ENCODE data around the gene GRK1.
"Not testable (repeated sequence)": the region's sequence is repeated elsewhere in the genome, so short reads cannot be mapped to it uniquely, and the experiment has no call there.

Gene GRK1

GRCh38 chr13:113742445-113743120, 75.6 kb downstream of the GRK1 start:
- H3K4me3 ChIP-seq (ENCODE audit: low read depth, low read length) = no peak overlapping the region
- no peak for DNase-seq (ENCODE audit: low read depth)
- in situ Hi-C loops (cut with HindIII; ENCODE audit: low sequenced_read_pairs) = no loop called here
- TF ChIP-seq CTCF (IDR thresholded peaks at IDR 0.05; ENCODE audit: low read depth, low read length, missing control alignments) = no peak

GRCh38 chr13:113743366-113744195, 76.6 kb downstream of the GRK1 start:
- TF ChIP-seq CTCF (IDR thresholded peaks at IDR 0.05; ENCODE audit: low read depth, low read length, missing control alignments) = no peak
- in situ Hi-C loops (cut with HindIII; ENCODE audit: low sequenced_read_pairs) = no loop called here
- no peak for DNase-seq (ENCODE audit: low read depth)
- H3K4me3 ChIP-seq (ENCODE audit: low read depth, low read length) = no peak overlapping the region

GRCh38 chr13:113744197-113745000, 77.4 kb downstream of the GRK1 start:
- no peak for TF ChIP-seq CTCF (IDR thresholded peaks at IDR 0.05; ENCODE audit: low read depth, low read length, missing control alignments)
- in situ Hi-C loops (cut with HindIII; ENCODE audit: low sequenced_read_pairs) = no loop called here
- no peak overlapping the region for H3K4me3 ChIP-seq (ENCODE audit: low read depth, low read length)
- DNase-seq (ENCODE audit: low read depth) = no peak

- H3K4me3 ChIP-seq (ENCODE audit: low read depth, low read length) = no peak overlapping the region
- no peak for DNase-seq (ENCODE audit: low read depth)
- in situ Hi-C loops (cut with HindIII; ENCODE audit: low sequenced_read_pairs) = no loop called here
- no peak for TF ChIP-seq CTCF (IDR thresholded peaks at IDR 0.05; ENCODE audit: low read depth, low read length, missing control alignments)
Observed at GRCh38 chr13:113745059-113745458, 78.0 kb downstream of the GRK1 start.

- H3K4me3 ChIP-seq (ENCODE audit: low read depth, low read length); in situ Hi-C loops (cut with HindIII; ENCODE audit: low sequenced_read_pairs); DNase-seq (ENCODE audit: low read depth): not testable (repeated sequence)
Observed at GRCh38 chr13:113745500-113746142, 78.6 kb downstream of the GRK1 start.

- H3K4me3 ChIP-seq (ENCODE audit: low read depth, low read length) = no peak overlapping the region
- in situ Hi-C loops (cut with HindIII; ENCODE audit: low sequenced_read_pairs) = no loop called here
- no peak for TF ChIP-seq CTCF (IDR thresholded peaks at IDR 0.05; ENCODE audit: low read depth, low read length, missing control alignments)
Observed at GRCh38 chr13:113746143-113746525, 79.1 kb downstream of the GRK1 start.

More at GRCh38 chr13:113746143-113746525, 79.1 kb downstream of the GRK1 start:
- no peak for DNase-seq (ENCODE audit: low read depth)

All from astrocyte of the cerebellum (primary cell).